Hippocampal formation (tissue), 2 donors: ENCODE measurements around the gene CHURC1.

ENCODE experiments used
- DNase-seq, 2 donors: peaks; one replicate each; lab custom pipeline; 2025; lab: John Stamatoyannopoulos, UW

CHURC1 gene

DNA sequence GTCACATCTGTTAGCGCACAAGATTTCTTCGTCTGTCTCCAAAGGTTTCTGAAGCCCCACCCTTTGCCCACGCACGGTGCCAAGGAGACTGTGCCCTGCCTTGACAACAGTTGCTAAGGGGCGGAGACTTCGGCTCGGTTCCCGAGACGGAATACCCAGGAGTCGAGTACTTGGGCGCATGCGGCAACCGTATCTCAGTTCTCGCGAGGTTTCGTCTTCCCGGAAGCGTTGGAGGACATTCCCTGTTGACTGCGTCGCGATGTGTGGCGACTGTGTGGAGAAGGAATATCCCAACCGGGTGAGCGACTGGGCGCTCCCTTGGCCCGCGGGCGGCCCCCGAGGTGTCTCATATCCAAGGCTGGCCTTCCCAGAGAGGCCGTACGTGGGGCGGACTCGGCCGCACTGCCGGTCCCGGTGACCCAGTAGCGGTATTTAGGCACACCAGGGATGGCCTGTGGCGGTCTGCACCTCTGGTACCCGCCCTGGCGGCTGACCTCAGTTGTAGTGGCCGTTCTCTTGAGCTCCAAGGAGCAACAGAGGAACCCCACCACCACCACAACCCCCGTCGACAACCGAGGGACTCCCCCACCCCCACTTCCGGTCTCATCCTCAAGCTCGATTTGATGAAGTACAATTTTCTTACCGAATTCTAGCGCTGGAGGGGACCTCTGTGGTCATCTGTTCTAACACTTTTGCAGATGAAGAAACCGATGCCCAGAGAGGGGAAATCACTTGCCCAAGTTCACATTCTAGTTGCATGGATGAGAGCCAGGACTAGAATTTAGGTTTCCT lies at the start of gene CHURC1:
TSS of gene CHURC1 (plus strand) at position 219 of the 792 bp plus-strand sequence. CDS start at position 260, 41 bp downstream.
- DNase-seq, result peak; percentile 94 to 96

DNA sequence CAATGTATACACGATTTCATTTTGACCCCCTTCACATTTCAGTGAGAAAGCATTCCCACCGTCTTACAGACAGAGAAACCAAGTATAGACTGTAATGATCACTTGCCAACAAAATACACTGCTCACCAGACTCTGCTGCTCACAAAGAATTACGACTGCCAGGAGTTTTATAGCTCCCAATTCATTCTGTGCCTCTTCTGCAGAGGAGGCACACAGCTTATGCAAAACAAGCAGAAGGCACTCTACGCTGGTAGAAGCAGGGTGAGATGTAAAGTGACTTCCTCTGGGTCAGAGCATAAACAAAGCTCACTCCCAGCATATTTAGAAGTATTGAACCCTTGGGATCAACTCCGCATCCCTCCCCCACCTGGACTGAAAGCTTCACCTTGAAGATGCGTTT lies 49.1 kb upstream of the CHURC1 start:
- DNase-seq, result peak in 1 of 2 donors; percentile 25

- no peak for DNase-seq
Measured at GRCh38 chr14:64865992-64866391, 48.3 kb upstream of the CHURC1 start.

- DNase-seq, result no peak
Measured at GRCh38 chr14:64867182-64867581, 47.1 kb upstream of the CHURC1 start.

- DNase-seq, result no peak
Measured at GRCh38 chr14:64868379-64868778, 45.9 kb upstream of the CHURC1 start.

- no peak for DNase-seq
Measured at GRCh38 chr14:64868841-64869240, 45.4 kb upstream of the CHURC1 start.

DNA sequence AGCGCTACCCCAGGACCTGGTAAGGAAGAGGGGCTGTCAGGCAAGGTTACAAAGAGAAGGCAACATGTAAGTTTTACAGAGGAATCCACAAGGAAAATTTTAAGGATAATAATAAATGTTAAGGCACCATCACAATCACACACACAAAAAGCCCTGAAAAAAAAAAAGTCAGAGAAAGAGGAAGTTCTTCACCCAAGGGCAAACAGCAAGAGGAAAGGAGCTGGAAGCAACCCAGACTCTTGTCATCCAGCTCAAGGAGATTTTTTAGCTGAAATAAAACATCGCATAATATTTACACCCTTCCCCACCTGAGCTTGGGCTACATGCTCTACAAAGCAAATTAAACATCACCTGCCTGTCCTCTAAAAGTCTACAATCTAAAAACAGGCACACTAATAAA lies 44.1 kb upstream of the CHURC1 start:
- no peak for DNase-seq

- no peak for DNase-seq
Measured at GRCh38 chr14:64871344-64871743, 42.9 kb upstream of the CHURC1 start.

GRCh38 chr14:64873506-64874219 lies 40.6 kb upstream of the CHURC1 start:
- DNase-seq, result no peak

- DNase-seq, result no peak
Measured at GRCh38 chr14:64875350-64875749, 38.9 kb upstream of the CHURC1 start.

DNA sequence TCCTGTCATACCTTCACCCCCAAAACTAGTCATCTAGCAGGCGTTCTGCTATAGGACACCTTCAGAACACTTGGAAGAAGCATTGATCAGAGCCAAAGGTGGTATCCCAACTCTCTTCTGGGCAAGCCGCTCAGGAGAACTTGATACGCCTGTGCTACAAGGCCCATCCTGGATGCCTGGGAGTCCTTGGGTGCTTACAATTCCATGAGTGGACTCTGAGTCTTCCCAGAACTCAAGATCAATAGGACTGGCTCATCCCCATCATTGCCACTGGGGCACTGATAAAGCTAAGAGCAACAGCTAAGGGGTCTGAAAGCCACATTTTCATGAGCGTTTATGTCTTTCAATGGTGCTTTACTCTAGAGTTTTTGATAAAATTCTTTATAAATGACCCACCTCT lies 36.4 kb upstream of the CHURC1 start:
- no peak for DNase-seq

GRCh38 chr14:64878837-64879634 lies 35.2 kb upstream of the CHURC1 start:
- no peak for DNase-seq

DNA sequence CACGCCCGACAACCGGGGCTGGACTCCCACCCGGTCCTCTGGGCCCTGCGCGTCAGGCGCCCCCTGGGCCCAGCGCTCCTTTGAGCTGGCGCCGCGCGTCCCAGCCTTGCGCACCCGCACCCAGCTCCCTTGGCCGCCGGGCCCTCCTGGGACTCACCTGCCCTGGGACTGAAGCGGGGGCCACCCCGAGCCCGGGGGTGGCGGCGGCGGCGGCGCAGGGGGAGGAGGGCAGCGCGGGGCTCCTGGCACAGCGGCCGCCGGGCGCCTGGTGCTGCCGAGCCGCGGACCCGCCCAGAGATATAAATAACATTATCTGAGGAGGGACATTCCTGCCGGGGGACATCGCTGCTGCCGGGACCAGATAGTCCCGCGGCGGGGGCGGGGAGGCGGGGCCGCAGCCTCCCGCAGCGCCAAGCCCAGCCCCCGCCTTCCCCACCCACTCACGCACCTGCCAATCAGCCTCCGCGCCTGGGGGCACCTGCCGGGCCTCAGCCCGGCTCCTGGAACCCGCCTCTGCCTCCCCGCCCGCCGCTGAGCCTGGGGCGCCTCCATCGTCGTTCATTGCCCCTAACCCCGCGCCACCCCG lies 34.5 kb upstream of the CHURC1 start, which contains the start of gene SPTB:
TSS of gene SPTB (minus strand) at position 273 of the 586 bp plus-strand sequence. CDS start 56,813 bp downstream, outside the sequence.
- DNase-seq, result peak in 1 of 2 donors; percentile 9

DNA sequence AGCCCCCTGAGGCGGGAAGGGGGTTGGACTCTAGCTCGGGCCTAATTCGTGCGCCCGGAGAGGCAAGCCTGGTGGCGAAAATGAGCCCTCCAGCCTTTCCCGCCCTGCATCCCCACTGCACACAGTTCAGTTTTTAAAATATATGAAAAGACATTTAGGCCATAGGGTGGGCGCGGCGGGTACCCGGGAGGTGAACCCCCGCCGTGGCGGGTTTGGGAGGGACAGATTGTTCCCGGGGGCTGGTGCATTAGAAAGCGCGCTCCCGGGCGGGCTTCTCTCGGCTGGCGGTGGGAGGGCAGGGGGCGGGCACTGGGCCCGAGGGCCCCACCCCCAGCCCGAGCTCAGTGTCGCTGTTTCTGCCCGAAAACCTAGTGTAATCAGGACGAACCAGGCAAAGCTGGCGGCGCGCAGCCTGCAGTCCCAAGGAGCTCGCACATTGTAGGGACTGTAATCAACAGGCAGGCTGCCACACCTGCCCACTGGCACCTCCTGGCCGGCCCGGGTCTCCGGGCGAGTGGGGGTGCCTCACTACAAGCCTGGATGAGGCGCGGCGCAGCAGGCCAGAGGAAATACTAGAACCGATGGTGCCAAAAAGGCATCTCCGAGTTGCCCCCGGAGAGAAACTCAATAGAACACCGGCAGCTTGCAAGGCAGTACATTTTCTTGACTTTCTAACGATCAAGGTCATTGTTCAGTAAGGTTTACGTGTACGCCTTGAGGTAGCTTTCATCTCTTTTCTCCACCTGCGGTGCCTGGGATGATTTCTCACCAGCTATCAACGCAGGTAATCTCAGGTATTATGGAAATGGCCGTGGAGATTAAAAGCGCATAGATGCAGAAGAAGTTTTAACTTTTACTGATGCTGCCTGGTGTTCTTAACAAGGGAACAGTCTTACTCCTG lies 33.8 kb upstream of the CHURC1 start:
- peak in 1 of 2 donors; percentile 22 for DNase-seq

DNA sequence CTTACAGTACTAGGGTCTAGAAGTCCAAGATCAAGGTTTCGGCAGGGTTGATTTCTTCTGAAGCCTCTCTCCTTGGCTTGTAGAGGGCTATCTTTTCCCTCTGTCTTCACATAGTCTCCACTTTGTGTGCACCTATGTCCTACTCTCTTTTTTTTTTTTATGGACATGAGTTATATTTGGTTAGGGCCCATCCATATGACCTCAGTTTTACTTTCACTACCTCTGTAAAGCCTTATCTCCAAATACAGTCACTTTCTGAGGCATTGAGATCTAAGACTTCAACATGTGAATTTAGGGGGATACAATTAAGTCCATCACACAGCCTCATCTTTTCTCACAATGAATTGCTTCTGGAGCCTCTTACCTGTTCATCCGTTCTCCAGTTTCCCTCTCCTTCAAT lies 28.7 kb upstream of the CHURC1 start:
- DNase-seq, result no peak

GRCh38 chr14:64889352-64889751 lies 24.9 kb upstream of the CHURC1 start:
- no peak for DNase-seq

DNA sequence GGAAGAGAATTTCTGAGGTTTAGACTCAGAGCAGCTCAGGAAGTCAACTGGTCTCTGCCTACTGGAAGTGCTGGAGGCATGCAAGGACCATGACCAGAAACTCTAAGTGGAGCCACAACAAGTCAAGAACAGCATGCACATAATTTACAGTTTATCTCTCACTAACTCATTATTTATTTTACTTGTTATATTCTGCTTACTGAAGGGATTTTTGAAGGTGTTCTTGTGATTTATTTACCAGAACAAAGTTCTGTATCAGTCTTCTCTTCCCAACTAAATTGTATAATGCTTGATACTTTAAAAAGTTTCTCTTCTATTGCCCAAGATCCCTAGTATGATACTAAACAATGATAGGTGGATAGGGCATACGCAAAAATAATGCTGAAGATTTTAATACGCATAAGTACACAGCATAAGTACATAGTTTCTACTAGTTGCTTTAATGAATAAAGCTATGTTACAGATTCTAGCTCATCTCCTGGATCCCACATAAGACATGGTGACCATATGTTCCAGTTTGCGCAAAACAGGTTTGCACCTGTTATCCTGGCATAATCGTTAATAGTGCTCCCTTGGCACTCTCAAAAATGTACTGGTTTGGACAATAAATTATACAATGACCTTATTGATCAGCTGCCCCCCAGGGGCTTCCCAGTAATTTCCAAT lies 22.9 kb upstream of the CHURC1 start:
- no peak for DNase-seq

DNA sequence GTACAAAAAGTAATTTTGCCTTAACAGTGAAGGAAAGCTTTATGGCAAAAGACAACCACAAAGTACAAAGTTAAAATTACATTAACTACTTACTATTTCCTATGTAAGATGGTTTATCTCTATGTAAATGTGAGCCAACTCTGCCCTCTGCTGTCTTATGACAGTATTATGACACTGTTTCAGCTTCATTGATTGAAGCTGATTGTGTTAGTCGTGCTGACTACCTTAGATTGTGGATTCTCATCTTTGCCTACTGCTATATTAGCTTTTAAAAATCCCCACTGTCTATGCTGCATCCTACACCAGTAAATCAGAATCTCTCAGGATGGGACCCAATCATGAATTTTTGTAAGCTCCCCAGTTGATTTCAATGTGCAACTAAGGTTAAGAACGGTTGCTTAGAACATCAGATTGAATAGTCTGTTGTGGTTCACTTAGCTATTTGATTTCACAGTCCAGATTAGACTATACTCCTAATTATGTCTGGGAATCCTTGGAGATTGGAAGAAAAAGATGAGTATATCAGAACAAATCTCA lies 22.3 kb upstream of the CHURC1 start:
- DNase-seq, result peak in 1 of 2 donors; percentile 63

- DNase-seq, result no peak
Measured at GRCh38 chr14:64899958-64900357, 14.3 kb upstream of the CHURC1 start.

DNA sequence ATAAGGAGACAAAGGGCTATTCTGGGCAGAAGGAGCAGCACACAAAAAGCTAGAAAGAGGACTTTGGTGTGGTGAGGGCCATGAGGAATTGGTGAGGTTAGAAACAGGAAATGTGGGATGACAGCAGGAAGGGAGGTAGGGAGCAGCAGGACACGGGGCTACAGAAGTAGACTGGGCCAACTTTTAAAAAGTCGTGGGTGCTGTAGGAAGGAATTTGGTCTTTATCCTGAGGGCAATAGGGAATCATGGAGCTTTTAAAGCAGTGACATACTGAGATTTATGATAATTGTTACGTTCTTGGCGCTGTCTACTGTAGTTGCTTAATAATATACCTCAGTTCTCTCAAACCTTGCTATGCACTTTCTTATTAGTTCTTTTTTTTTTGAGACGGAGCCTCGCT lies 8.2 kb upstream of the CHURC1 start:
- DNase-seq, result no peak
